Stimulated activated CD4-positive, alpha-beta T cell treated with anti-CD3 and anti-CD28 coated beads, Interleukin-2, amount 100 ng/mL, for 4 hours (primary cell): ENCODE measurements around the gene STXBP4.

Experiments
- DNase-seq: peaks from one replicate; pipeline ENCODE4 v3.0.0-alpha.2; 2020; ENCODE audit warnings: low read depth

The STXBP4 gene

GRCh38 chr17:55122114-55122513 lies 153.5 kb downstream of the STXBP4 start:
- no peak for DNase-seq

GRCh38 chr17:55124730-55125360 lies 156.3 kb downstream of the STXBP4 start:
- DNase-seq = no peak

- DNase-seq = no peak
These were observed 165.0 kb downstream of the STXBP4 start for GRCh38 chr17:55133583-55133982.

GRCh38 chr17:55134486-55135157 lies 166.1 kb downstream of the STXBP4 start:
- DNase-seq = no peak

- no peak for DNase-seq
These were observed 172.2 kb downstream of the STXBP4 start for GRCh38 chr17:55140809-55141208.

- DNase-seq = no peak
These were observed 176.0 kb downstream of the STXBP4 start for GRCh38 chr17:55144518-55144917.

GRCh38 chr17:55149485-55149884 lies 180.9 kb downstream of the STXBP4 start:
- no peak for DNase-seq

GRCh38 chr17:55152236-55152635 lies 183.7 kb downstream of the STXBP4 start:
- DNase-seq = no peak

GRCh38 chr17:55154101-55154500 lies 185.5 kb downstream of the STXBP4 start:
- no peak for DNase-seq

- no peak for DNase-seq
These were observed 187.4 kb downstream of the STXBP4 start for GRCh38 chr17:55155856-55156560.

GRCh38 chr17:55157165-55157564 lies 188.6 kb downstream of the STXBP4 start:
- no peak for DNase-seq

GRCh38 chr17:55158439-55158838 lies 189.9 kb downstream of the STXBP4 start:
- DNase-seq = no peak

- no peak for DNase-seq
These were observed 190.7 kb downstream of the STXBP4 start for GRCh38 chr17:55159251-55159650.

- no peak for DNase-seq
These were observed 191.9 kb downstream of the STXBP4 start for GRCh38 chr17:55160501-55160900.

- no peak for DNase-seq
These were observed 193.5 kb downstream of the STXBP4 start for GRCh38 chr17:55161935-55162555.

GRCh38 chr17:55162556-55162946 lies 194.0 kb downstream of the STXBP4 start:
- DNase-seq = no peak

GRCh38 chr17:55163408-55163807 lies 194.8 kb downstream of the STXBP4 start:
- DNase-seq = no peak

- DNase-seq = no peak
These were observed 197.9 kb downstream of the STXBP4 start for GRCh38 chr17:55166506-55166905.

GRCh38 chr17:55167024-55167725 lies 198.6 kb downstream of the STXBP4 start:
- DNase-seq = no peak

- no peak for DNase-seq
These were observed 200.6 kb downstream of the STXBP4 start for GRCh38 chr17:55168958-55169687.

- DNase-seq = no peak
These were observed 203.2 kb downstream of the STXBP4 start for GRCh38 chr17:55171634-55172328.
